HepG2 (cell line): Measurements from ENCODE around the gene CAPN10. TPM values are rescaled to one million over a fixed set of nuclear protein-coding genes. Genes with fewer than 3 reads are reported as not detected.
A peak's percentile ranks its signal among the peaks of the same experiment; 100 is the strongest.

ENCODE experiments used
- BATF2 ChIP-seq: sonication (generic); formaldehyde crosslinking; IDR thresholded peaks from 2 replicates; pipeline ENCODE4 v1.8.0; 2022; ENCODE audit warnings: mild to moderate bottlenecking, missing genetic modification reagents, moderate library complexity
- FLYWCH1 ChIP-seq: sonication (generic); formaldehyde crosslinking; IDR thresholded peaks from 2 replicates; pipeline ENCODE4 v1.8.1; 2023; ENCODE audit warnings: mild to moderate bottlenecking, missing genetic modification reagents
- FOSL1 ChIP-seq: sonication (generic); formaldehyde crosslinking; IDR thresholded peaks from 2 replicates; pipeline ENCODE4 v1.9.0; 2021; ENCODE audit warnings: missing genetic modification reagents, borderline replicate concordance
- JDP2 ChIP-seq: sonication (generic); formaldehyde crosslinking; IDR thresholded peaks from 2 replicates; pipeline ENCODE4 v1.8.1; 2022; ENCODE audit warnings: missing genetic modification reagents, borderline replicate concordance
- MIER3 ChIP-seq: IDR thresholded peaks from 2 replicates; pipeline ENCODE4 v1.6.1; 2016; ENCODE audit warnings: missing compliant biosample characterization, borderline replicate concordance
- PRDM10 ChIP-seq: sonication (generic); formaldehyde crosslinking; IDR thresholded peaks from 2 replicates; pipeline ENCODE4 v1.4.0; 2020; ENCODE audit warnings: low read depth, missing genetic modification reagents
- SOX5 ChIP-seq: IDR thresholded peaks from 2 replicates; pipeline ENCODE4 v1.6.1; 2016; ENCODE audit warnings: borderline replicate concordance
- TBP ChIP-seq: sonication (generic); formaldehyde crosslinking; IDR thresholded peaks from 2 replicates; pipeline ENCODE4 v1.5.0; 2020; ENCODE audit warnings: missing genetic modification reagents
- THAP11 ChIP-seq: IDR thresholded peaks from 2 replicates; pipeline ENCODE4 v1.6.1; 2016; ENCODE audit warnings: missing biosample characterization, missing genetic modification reagents
- TOE1 ChIP-seq: sonication (generic); formaldehyde crosslinking; IDR thresholded peaks from 2 replicates; pipeline ENCODE4 v1.4.0; 2020; ENCODE audit warnings: mild to moderate bottlenecking, missing genetic modification reagents
- ZBTB39 ChIP-seq: sonication (generic); formaldehyde crosslinking; IDR thresholded peaks from 2 replicates; pipeline ENCODE4 v1.5.0; 2020; ENCODE audit warnings: missing genetic modification reagents
- ZBTB4 ChIP-seq: sonication (generic); formaldehyde crosslinking; IDR thresholded peaks from 2 replicates; pipeline ENCODE4 v1.4.0; 2020; ENCODE audit warnings: missing genetic modification reagents, mild to moderate bottlenecking, borderline replicate concordance
- ZNF10 ChIP-seq: sonication (generic); formaldehyde crosslinking; IDR thresholded peaks from 2 replicates; pipeline ENCODE4 v1.4.0; 2020; ENCODE audit warnings: mild to moderate bottlenecking, low read depth, missing genetic modification reagents, borderline replicate concordance
- ZNF230 ChIP-seq: sonication (generic); formaldehyde crosslinking; IDR thresholded peaks from 2 replicates; pipeline ENCODE4 v1.4.0; 2020; ENCODE audit warnings: mild to moderate bottlenecking, missing genetic modification reagents
- ZNF317 ChIP-seq: sonication (generic); formaldehyde crosslinking; IDR thresholded peaks from 2 replicates; pipeline ENCODE4 v1.5.0; 2020; ENCODE audit warnings: mild to moderate bottlenecking, missing genetic modification reagents
- ZNF451 ChIP-seq: sonication (generic); formaldehyde crosslinking; IDR thresholded peaks from 2 replicates; pipeline ENCODE4 v1.5.0; 2020; ENCODE audit warnings: mild to moderate bottlenecking, missing genetic modification reagents
- ZNF614 ChIP-seq: IDR thresholded peaks from 2 replicates; pipeline ENCODE4 v1.6.1; 2018; ENCODE audit warnings: missing biosample characterization, missing genetic modification reagents, inconsistent platforms, borderline replicate concordance
- ZNF709 ChIP-seq: sonication (generic); formaldehyde crosslinking; IDR thresholded peaks from 2 replicates; pipeline ENCODE4 v1.5.0; 2020; ENCODE audit warnings: mild to moderate bottlenecking, missing genetic modification reagents
- polyA plus RNA-seq, 8 experiments: library from polyadenylated mRNA; depleted of rRNA in 3 of 8; stranded (reverse) in 7 of 8; unstranded in 1 of 8; fragments of >200 nt; fragmentation: Illumina TruSeq in 4 of 8; extraction: Trizol in 4 of 8; gene quantifications; 2 replicates each; pipeline versions ENCODE4 v1.2.1 to v1.2.3, GENCODE V29; 2011 to 2016; ENCODE audit warnings: low read depth in 4 of 8, missing spikeins in 1 of 8, mixed read lengths in 1 of 8; ENCODE audit not compliant: insufficient read depth in 1 of 8
- total RNA-seq, 5 experiments: library from RNA; depleted of rRNA; stranded (reverse); fragments of >200 nt; fragmentation: Illumina TruSeq; extraction: Trizol; gene quantifications; 2 replicates each; pipeline ENCODE4 v1.2.3, GENCODE V29; 2016; ENCODE audit warnings: low read depth in 1 of 5

The CAPN10 gene
- total and polyA plus RNA-seq, 2 of the 13 experiments (the other 11 are each of a cell fraction or from before 2014, with no cell fraction given): 27.6 to 32.4 TPM

- no peak for TF ChIP-seq PRDM10 (CRISPR knock-in tag)
- no peak for TF ChIP-seq TBP (CRISPR knock-in tag)
- TF ChIP-seq ZNF10: no peak
- TF ChIP-seq ZBTB39 (CRISPR knock-in tag): no peak
- TF ChIP-seq BATF2 (CRISPR knock-in tag): no peak
- TF ChIP-seq JDP2 (CRISPR knock-in tag): no peak
- TF ChIP-seq FLYWCH1 (CRISPR knock-in tag): no peak
- no peak for TF ChIP-seq FOSL1 (CRISPR knock-in tag)
- TF ChIP-seq MIER3 (CRISPR knock-in tag): no peak
- TF ChIP-seq TOE1 (CRISPR knock-in tag): no peak
- peak; percentile 77; the same call in 1 of the 2 replicates for TF ChIP-seq ZNF451
- TF ChIP-seq THAP11 (CRISPR knock-in tag): no peak
- no peak for TF ChIP-seq ZNF230
- peak; percentile 22; the same call in 1 of the 2 replicates for TF ChIP-seq ZBTB4 (CRISPR knock-in tag)
- TF ChIP-seq SOX5: no peak
- no peak for TF ChIP-seq ZNF614 (CRISPR knock-in tag)
- 0 out of 2 replicates have a peak, but pooled peaks have one; percentile 56 for TF ChIP-seq ZNF317 (CRISPR knock-in tag)
- no peak for TF ChIP-seq ZNF709 (CRISPR knock-in tag)
Measured at GRCh38 chr2:240595381-240596079, 9.0 kb downstream of the CAPN10 start (continued).
